ENCODE results near the gene OR6B2.
A peak's percentile ranks its signal among the peaks of the same experiment; 100 is the strongest.

The OR6B2 gene

GRCh38 chr2:240041363-240041762, 11.1 kb upstream of the OR6B2 start:
- no peak for DNase-seq (ENCODE audit: low read depth)

GRCh38 chr2:240037358-240037757, 7.1 kb upstream of the OR6B2 start:
- no peak for DNase-seq (ENCODE audit: low read depth)

GRCh38 chr2:240033330-240033678, 3.1 kb upstream of the OR6B2 start:
- DNase-seq (ENCODE audit: low read depth) = no peak

GRCh38 chr2:240032406-240033329, 2.4 kb upstream of the OR6B2 start:
- no peak for DNase-seq (ENCODE audit: low read depth)

GRCh38 chr2:240024766-240025165, 5.5 kb downstream of the OR6B2 start:
- no peak for DNase-seq (ENCODE audit: low read depth)

- no peak for DNase-seq (ENCODE audit: low read depth)
Observed at GRCh38 chr2:240023792-240024191, 6.4 kb downstream of the OR6B2 start.

GRCh38 chr2:240021488-240022104, 8.6 kb downstream of the OR6B2 start:
- peak; percentile 34 for DNase-seq (ENCODE audit: low read depth)

GRCh38 chr2:240018071-240018750, 12.0 kb downstream of the OR6B2 start:
- no peak for DNase-seq (ENCODE audit: low read depth)

- no peak for DNase-seq (ENCODE audit: low read depth)
Observed at GRCh38 chr2:240014327-240014726, 15.9 kb downstream of the OR6B2 start.

GRCh38 chr2:240013343-240013742, 16.9 kb downstream of the OR6B2 start:
- DNase-seq (ENCODE audit: low read depth) = no peak

- DNase-seq (ENCODE audit: low read depth) = no peak
Observed at GRCh38 chr2:240002983-240003382, 27.2 kb downstream of the OR6B2 start.

- no peak for DNase-seq (ENCODE audit: low read depth)
Observed at GRCh38 chr2:240000671-240001070, 29.6 kb downstream of the OR6B2 start.

GRCh38 chr2:239997686-239998409, 32.4 kb downstream of the OR6B2 start:
- DNase-seq (ENCODE audit: low read depth) = no peak

GRCh38 chr2:239994086-239994485, 36.1 kb downstream of the OR6B2 start:
- no peak for DNase-seq (ENCODE audit: low read depth)

GRCh38 chr2:239993291-239993690, 36.9 kb downstream of the OR6B2 start:
- DNase-seq (ENCODE audit: low read depth) = no peak

GRCh38 chr2:239991689-239992314, 38.4 kb downstream of the OR6B2 start:
- no peak for DNase-seq (ENCODE audit: low read depth)

GRCh38 chr2:239990966-239991365, 39.3 kb downstream of the OR6B2 start:
- DNase-seq (ENCODE audit: low read depth) = no peak

- DNase-seq (ENCODE audit: low read depth) = no peak
Observed at GRCh38 chr2:239985356-239985755, 44.9 kb downstream of the OR6B2 start.

- no peak for DNase-seq (ENCODE audit: low read depth)
Observed at GRCh38 chr2:239984421-239985194, 45.6 kb downstream of the OR6B2 start.

GRCh38 chr2:239983004-239983778, 47.0 kb downstream of the OR6B2 start:
- DNase-seq (ENCODE audit: low read depth) = no peak
